Chondrocyte (in vitro differentiated cells): ENCODE results near the gene FBXW9. TPM values are rescaled to one million over a fixed set of nuclear protein-coding genes. Genes with fewer than 3 reads are reported as not detected.
"Not testable (repeated sequence)": the region's sequence is repeated elsewhere in the genome, so short reads cannot be mapped to it uniquely, and the experiment has no call there.

Experiments
- DNase-seq: peaks from one replicate; pipeline ENCODE4 v3.0.0; 2021; ENCODE audit warnings: mixed read lengths, low spot score
- H3K27ac Mint-ChIP-seq: one replicate; pipeline ENCODE4 v1.8.0; 2021; ENCODE audit warnings: mild to moderate bottlenecking, moderate library complexity, mixed read lengths; ENCODE audit not compliant: unreplicated experiment
- H3K27me3 Mint-ChIP-seq: 2 replicates; pipeline ENCODE4 v1.8.0; 2021; ENCODE audit warnings: low read depth, mixed read lengths
- H3K36me3 Mint-ChIP-seq: 2 replicates; pipeline ENCODE4 v1.8.0; 2021; ENCODE audit warnings: low read depth, mixed read lengths
- H3K4me1 Mint-ChIP-seq: 2 replicates; pipeline ENCODE4 v1.8.0; 2021; ENCODE audit warnings: low read depth, mild to moderate bottlenecking, mixed read lengths
- H3K4me3 Mint-ChIP-seq: one replicate; pipeline ENCODE4 v1.8.0; 2021; ENCODE audit warnings: mild to moderate bottlenecking, moderate library complexity, mixed read lengths; ENCODE audit not compliant: unreplicated experiment
- H3K9me3 Mint-ChIP-seq: 2 replicates; pipeline ENCODE4 v1.8.0; 2021; ENCODE audit warnings: low read depth, mixed read lengths
- CTCF ChIP-seq: fragments of 200-600 bp; sonication (generic); IDR thresholded peaks from 2 replicates; pipeline ENCODE4 v1.5.0; 2021; ENCODE audit warnings: antibody characterized with exemption, mild to moderate bottlenecking, moderate library complexity
- total RNA-seq: library from RNA; stranded (reverse); gene quantifications from 3 replicates; pipeline ENCODE4 v1.2.1, GENCODE V29; 2021

Gene FBXW9
- total RNA-seq, 1 donor from 2014 or later = 5.0 TPM

DNA sequence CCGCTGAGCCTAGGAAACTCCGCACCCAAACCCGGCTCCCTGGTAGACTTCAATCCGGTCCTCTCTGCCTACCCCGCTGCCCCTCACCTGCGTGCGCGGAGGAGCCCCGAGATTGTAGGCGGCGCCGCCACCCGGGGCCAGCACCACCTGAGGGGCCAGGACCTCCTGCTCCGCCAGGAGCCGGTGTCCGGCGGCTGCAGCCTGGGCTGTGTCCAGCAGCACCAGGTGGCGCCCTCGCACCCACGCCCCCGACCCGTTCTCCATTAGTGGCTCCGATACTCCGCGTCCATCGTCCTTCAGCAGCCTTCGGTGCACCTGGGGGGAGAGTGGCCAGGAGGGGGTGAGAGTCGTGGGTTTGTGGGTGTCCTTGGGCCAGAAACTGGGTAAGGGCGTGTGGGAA, 48.3 kb downstream of the FBXW9 start:
- H3K4me1 Mint-ChIP-seq = peaks cover 4% of the 10 kb centered on the region
- no peak for DNase-seq
- peak overlapping the region; percentile 41 for H3K4me3 Mint-ChIP-seq

DNA sequence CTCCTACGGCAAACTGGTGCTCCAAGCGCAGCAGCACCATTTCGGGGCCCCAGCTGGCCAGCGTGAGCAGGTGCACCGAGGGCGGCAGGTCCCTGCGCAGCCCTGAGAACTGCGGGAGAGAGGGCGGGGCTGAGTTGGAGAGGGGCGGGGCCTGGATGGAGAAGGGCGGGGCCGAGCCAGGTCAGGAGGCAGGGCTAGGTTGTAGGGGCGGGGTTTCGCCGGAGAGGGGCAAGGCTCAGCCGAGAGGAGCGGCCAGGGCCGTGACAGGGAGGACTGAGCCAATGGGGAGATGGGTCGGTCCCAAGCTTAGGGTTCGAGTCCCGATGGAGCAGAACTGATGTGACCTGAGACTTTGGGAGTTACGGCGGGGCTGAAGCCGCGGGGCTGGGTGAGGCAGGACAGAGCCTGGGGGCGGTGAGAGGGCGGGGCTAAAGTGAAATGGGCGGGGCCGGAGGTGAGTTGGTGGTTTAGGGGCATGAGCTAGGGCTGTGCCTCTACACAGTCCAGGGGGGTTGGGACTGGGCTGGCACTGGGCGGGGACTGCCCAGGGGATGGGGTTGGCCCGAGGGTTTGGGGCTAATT, 48.9 kb downstream of the FBXW9 start:
- H3K4me1 Mint-ChIP-seq = peaks cover 4% of the 10 kb centered on the region
- no peaks in the 10 kb centered on the region for H3K27me3 Mint-ChIP-seq
- no peak overlapping the region for H3K27ac Mint-ChIP-seq
- DNase-seq = no peak
- no peaks in the 10 kb centered on the region for H3K9me3 Mint-ChIP-seq
- no peak overlapping the region for H3K4me3 Mint-ChIP-seq
- H3K36me3 Mint-ChIP-seq = peaks cover 8% of the 10 kb centered on the region
- TF ChIP-seq CTCF = no peak

More for the DNA sequence above, 48.3 kb downstream of the FBXW9 start:
- no peaks in the 10 kb centered on the region for H3K27me3 Mint-ChIP-seq
- no peak overlapping the region for H3K27ac Mint-ChIP-seq
- H3K36me3 Mint-ChIP-seq = peaks cover 8% of the 10 kb centered on the region
- peak; percentile 31 for TF ChIP-seq CTCF
- H3K9me3 Mint-ChIP-seq = no peaks in the 10 kb centered on the region

DNA sequence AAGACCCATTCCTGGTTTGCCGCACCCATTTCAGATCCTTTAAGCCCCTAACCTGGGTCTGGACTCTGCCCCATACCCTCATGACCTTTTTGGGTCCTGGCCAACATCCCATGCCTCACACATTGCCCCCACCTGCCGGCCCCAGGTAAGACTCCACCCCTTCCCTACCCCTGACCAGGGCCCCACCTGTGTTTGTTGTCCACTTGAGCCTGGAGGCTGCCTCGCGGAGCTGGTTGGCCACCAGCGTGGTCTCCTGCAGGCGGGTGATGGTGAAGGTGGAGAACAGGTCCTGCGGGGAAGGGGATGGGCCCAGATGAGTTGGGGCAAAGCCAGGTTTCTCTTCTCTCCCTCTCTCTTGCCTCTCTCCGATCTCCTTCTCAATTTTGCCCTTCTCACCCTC, 49.4 kb downstream of the FBXW9 start:
- Mint-ChIP-seq H3K27ac (no peak overlapping the region), H3K4me1 (peaks cover 4% of the 10 kb centered on the region), H3K4me3 (no peak overlapping the region), H3K27me3 (no peaks in the 10 kb centered on the region), H3K9me3 (no peaks in the 10 kb centered on the region), H3K36me3 (peaks cover 6% of the 10 kb centered on the region)
- TF ChIP-seq CTCF = no peak
- no peak for DNase-seq

- peaks cover 4% of the 10 kb centered on the region for H3K4me1 Mint-ChIP-seq
- peaks cover 6% of the 10 kb centered on the region for H3K36me3 Mint-ChIP-seq
- H3K4me3 Mint-ChIP-seq = no peak overlapping the region
- no peaks in the 10 kb centered on the region for H3K27me3 Mint-ChIP-seq
- H3K27ac Mint-ChIP-seq = no peak overlapping the region
- DNase-seq = peak; percentile 51
- TF ChIP-seq CTCF = no peak
- no peaks in the 10 kb centered on the region for H3K9me3 Mint-ChIP-seq
These were observed 49.9 kb downstream of the FBXW9 start for GRCh38 chr19:12646551-12646950.

DNA sequence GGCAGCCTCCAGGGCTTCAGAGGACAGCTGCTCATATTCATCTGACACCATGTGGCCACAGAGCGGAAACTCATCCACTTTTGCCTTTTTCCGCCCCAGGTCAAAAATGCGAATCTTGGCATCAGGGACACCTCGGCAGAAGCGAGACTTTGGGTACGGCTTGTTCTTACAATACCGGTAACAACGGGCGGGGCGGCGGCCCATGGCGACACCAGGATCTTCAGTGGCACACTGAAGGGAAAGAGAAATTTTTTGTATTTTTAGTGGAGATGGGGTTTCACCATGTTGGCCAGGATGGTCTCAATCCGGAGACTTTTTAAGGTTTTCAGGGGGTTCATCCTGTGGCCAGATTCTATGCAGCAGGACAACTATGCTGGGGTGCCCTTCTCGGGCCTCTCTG, 52.7 kb downstream of the FBXW9 start:
- not testable (repeated sequence) for H3K9me3 Mint-ChIP-seq, H3K36me3 Mint-ChIP-seq, H3K27me3 Mint-ChIP-seq, H3K27ac Mint-ChIP-seq, H3K4me3 Mint-ChIP-seq
- DNase-seq = peak; percentile 41
- H3K4me1 Mint-ChIP-seq = peaks cover 11% of the 10 kb centered on the region

DNA sequence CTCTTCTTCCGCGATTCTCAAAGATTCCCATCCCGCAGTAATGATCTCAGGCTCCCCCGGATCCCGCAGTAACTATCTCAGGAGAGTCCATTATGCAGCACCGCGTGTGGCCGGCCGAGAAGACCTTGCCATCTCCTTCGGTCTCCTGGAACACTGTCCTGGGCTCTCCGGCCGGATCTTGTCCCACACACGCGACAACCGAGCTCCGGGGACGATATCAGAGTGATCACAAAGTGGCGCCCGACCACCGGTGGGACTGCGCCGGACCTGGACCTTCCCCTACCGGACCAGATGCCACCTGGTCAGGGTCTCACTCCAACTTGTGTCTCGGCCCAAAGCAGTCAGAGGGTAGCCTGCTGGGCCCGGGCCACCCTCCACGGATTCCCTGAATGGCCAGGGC, 53.9 kb downstream of the FBXW9 start:
- no peak overlapping the region for H3K27ac Mint-ChIP-seq
- H3K36me3 Mint-ChIP-seq = peaks cover 2% of the 10 kb centered on the region
- no peaks in the 10 kb centered on the region for H3K9me3 Mint-ChIP-seq
- H3K27me3 Mint-ChIP-seq = no peaks in the 10 kb centered on the region
- H3K4me3 Mint-ChIP-seq = no peak overlapping the region
- DNase-seq = peak; percentile 84
- no peak for TF ChIP-seq CTCF
- peaks cover 7% of the 10 kb centered on the region for H3K4me1 Mint-ChIP-seq
